HG03575 (cell line): ENCODE results near the gene TPCN2.

ENCODE experiments used
- ATAC-seq: cut with Tn5 transposase; IDR thresholded peaks from one replicate; pipeline ENCODE4 v1.9.1; 2021; ENCODE audit not compliant: unreplicated experiment, insufficient number of reproducible peaks, low FRiP score; ENCODE audit errors: extremely low read depth

The TPCN2 gene

GRCh38 chr11:69009441-69010211, 39.1 kb upstream of the TPCN2 start:
- no peak for ATAC-seq

DNA sequence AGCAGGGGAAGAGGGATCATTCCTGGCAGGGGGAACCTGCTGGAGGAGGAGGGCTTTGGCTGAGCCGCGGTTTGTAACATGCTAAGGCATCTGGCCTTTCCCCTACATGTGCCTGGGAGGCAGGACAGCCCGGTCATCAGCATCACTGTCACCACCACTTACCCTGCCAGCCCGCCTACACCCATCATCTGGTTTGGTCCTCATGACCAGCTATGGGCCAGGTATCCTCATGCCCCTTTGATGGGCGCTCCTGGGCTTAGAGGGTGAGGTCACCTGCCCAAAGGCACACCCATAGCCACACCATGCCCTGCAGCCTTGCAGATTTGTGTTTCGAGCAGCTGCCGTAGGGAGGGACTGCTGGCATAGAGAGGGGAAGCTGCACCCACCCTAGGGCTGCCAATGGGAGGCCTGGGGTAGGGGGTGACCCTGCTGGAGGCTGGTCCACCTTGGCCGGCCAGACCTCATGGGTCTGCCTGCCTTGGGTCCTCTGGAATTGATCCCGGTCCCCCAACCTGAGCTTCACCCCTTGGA, 38.3 kb upstream of the TPCN2 start:
- no peak for ATAC-seq

GRCh38 chr11:69010964-69011623, 37.6 kb upstream of the TPCN2 start:
- ATAC-seq: no peak

DNA sequence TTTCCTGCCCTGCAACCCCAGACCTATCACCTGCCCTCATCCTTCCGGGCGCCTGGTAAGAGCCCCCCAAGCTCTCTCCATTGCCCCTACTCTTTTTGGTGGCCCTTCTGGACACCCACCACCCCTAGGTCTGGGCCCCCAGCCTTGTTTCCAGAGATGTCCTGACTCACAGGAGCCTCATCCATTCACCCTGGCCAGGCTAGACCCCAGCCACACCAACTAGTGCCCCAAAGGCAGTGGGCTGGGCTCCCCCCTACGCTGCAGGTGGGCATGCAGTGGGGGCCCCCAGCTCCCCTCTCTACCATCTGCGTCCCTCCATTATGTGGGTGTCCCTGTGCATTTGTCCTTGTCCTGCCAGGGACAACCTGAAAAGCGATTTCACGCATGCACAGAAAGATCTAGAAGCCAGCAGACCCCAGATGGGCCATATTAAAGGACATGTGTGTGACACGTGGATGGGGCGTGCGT, 37.1 kb upstream of the TPCN2 start:
- ATAC-seq: no peak

- ATAC-seq: no peak
Observed at GRCh38 chr11:69012092-69013008, 36.4 kb upstream of the TPCN2 start.

DNA sequence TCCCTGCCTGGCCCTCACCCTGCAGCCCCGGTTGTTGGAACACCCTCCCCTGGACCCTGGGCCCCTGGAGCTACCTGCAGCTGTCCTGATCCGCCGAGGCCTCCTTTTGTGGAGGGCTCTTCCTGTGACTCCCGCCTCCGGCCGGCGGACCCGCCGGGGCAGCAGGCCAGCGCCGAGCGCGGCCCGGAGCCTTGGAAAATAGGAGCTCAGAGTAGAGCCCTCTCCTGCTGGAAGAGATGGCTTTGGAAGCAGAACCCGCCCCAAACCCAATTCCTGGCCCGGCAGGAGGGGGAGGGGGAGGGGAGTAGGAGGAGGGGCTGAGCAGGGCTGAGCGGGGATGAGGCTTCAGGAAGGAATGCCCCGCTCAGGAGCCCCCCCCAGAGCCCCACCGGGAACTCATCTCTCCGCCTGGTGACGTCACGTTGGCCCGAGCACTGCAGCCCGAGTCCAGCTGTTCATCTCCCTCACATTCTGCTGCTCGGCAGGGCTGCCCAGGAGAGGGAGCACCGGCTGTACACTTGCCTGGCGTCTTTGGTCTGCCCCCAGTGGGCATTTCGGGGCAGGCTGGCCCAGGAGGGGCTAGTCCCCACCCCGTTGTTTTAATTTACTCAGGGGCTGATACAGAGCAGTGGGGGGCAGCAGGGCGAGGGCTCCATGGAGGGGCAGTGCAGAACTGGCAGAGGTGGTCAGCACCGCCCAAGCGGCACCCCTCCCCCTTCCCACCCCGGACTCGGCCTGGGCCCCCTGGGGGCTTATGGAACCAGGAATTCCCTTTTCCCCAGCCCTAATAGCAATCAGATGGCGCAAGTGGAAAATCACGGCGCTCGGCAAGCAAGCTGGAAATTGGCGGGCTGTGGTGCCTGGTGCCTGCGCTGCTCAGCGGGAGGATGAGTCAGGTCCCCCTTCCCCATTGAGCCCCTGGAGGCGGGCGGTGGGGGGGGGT, 35.5 kb upstream of the TPCN2 start, which contains the start of gene MRGPRF:
Gene MRGPRF, minus strand, starts transcription at position 238 of the 943 bp plus-strand sequence. CDS start 3,345 bp downstream, outside the sequence.
- no peak for ATAC-seq

DNA sequence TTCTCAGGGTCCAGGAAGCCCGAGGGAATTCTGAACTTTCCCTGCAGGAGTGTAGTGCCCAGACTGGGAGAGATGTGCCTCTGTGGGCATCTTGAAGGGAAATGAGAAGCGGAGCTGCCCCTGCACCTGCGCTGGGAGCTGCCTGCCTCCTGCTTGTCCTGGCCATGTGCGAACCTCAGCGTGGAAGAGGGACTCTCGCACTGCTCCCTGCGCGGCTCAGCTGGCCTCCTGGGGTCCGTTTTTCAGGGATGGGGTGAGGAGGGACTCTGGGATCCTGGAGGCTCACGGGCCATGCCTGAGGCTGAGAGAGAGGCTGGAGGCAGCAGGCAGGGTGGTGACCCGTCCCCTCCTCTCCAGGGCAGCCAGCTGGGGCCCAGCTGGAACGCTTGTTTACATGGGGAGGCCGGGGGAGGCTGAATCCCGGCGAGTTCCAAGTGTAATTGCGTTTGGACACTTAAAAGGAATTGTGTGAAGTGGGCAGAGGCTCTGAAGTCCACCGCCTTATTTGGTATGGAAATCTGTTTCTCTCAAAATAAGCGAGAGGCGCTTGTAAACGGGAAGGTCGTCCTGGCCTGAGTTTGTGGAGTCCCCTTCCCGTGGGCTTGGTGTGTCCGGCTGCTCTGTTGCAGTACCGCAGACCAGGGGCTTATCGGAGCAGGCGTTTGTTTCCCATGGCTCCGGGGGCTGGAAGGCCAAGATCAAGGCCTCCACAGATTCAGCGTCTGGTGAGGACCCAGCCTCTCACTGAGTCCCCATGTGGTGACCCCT, 34.5 kb upstream of the TPCN2 start:
- no peak for ATAC-seq

- no peak for ATAC-seq
Observed at GRCh38 chr11:69014898-69015549, 33.7 kb upstream of the TPCN2 start.

DNA sequence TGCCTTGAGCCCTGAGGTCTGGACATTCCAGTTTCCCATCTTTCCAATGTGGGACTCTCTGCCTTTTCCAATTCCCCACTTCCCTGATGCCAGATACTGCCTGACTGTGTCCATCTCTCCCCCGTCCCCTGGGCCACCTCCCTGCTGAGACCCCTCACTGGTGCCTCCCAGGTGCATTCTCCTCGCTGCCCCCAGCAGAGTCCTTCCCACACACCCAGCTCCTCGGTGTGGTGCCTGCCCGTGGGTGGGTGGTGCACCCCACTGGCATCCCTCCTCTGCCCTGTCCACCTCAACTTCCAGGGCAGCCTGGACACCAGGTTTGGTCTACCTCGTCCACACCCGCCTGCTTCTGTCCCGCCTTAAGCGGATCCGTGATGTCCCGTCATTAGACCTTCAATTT, 30.8 kb upstream of the TPCN2 start:
- ATAC-seq: no peak

GRCh38 chr11:69018924-69019323, 29.8 kb upstream of the TPCN2 start:
- no peak for ATAC-seq

- no peak for ATAC-seq
Observed at GRCh38 chr11:69022260-69022659, 26.5 kb upstream of the TPCN2 start.

GRCh38 chr11:69024509-69024908, 24.2 kb upstream of the TPCN2 start:
- no peak for ATAC-seq

GRCh38 chr11:69027704-69028372, 20.9 kb upstream of the TPCN2 start:
- ATAC-seq: no peak

DNA sequence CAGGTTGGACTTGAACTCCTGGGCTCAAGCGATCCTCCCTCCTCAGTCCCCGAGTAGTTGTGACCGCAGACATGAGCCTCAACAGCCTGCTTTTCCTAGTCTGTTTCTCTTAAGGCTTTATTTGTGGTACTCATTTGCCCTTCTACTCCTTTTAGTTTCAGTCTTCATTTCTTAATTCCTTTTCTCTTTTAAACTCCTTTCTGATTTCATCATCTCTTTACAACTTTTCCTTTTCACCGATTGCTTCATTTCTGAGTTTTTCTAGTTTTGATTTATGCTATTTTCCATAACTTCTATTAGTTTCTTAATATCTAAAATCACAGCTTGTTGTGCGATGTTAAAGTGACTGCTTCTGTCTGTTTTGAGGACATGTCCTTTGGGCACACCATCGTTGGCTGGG, 18.4 kb upstream of the TPCN2 start:
- no peak for ATAC-seq

DNA sequence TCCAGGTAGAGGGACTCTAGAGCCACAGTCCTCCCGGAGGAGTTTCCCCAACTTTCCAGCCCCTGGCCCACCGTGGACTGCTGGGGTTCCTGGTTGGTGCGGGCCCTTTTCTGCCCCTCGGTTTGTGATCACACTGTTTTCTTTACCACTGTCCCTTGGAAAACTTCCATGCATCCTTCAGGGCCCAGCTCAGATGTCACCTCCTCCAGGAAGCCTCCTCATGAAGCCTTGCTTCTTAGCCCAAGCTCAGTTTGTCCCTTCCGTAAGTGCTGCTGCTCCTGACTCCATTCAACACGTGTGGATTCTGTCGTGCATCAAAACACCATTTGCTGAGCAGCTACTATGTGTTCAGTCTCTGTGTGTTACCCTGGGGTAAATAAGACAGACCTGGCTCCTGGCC, 15.9 kb upstream of the TPCN2 start:
- no peak for ATAC-seq

GRCh38 chr11:69033431-69033830, 15.3 kb upstream of the TPCN2 start:
- ATAC-seq: no peak
